GM12878 (cell line): ENCODE results near the gene ZNF777. TPM values are rescaled to one million over a fixed set of nuclear protein-coding genes. Genes with fewer than 3 reads are reported as not detected.

Source experiments
- ATAC-seq: fragments of 200-7000 bp; cut with Tn5 transposase; 3 replicates; pipeline ENCODE4 v1.9.1; 2020; ENCODE audit warnings: mild to moderate bottlenecking, moderate library complexity
- BruUV-seq: library from RNA; stranded (reverse); fragments of 400-500 nt; replicated peaks from 2 replicates; lab custom pipeline; 2021; lab: Mats Ljungman, UMichigan
- CTCF ChIA-PET: fragments of 300-600 bp; sonication (Branson Sonifier 250); formaldehyde crosslinking; extraction: SDS; loops from one replicate; lab custom pipeline; 2021; ENCODE audit warnings: inconsistent platforms; lab: Yijun Ruan, JAX
- POLR2A ChIA-PET: fragments of 350-600 bp; formaldehyde crosslinking; extraction: SDS; loops from one replicate; lab custom pipeline; 2021; ENCODE audit warnings: inconsistent platforms; lab: Charles Lee
- RAD21 ChIA-PET: fragments of 300-600 bp; sonication (Branson Sonifier 250); formaldehyde crosslinking; loops from one replicate; lab custom pipeline; 2023; ENCODE audit warnings: antibody characterized with exemption; ENCODE audit not compliant: unreplicated experiment; lab: Charles Lee
- SMC1A ChIA-PET: fragments of 300-600 bp; sonication (Branson Sonifier 250); formaldehyde crosslinking; loops from one replicate; lab custom pipeline; 2023; ENCODE audit not compliant: unreplicated experiment, uncharacterized antibody; lab: Charles Lee
- DNase-seq: peaks from one replicate; pipeline ENCODE4 v3.0.0-alpha.2; 2011; ENCODE audit warnings: low read depth, low spot score
- FAIRE-seq: peaks from 3 replicates; lab custom pipeline; 2011; peaks lifted over from hg19 to GRCh38; lab: Jason Lieb, UNC
- H2AFZ ChIP-seq: 2 replicates; pipeline ENCODE4 v1.6.0; 2011; ENCODE audit warnings: low read depth, low read length, control low read depth; ENCODE audit not compliant: control insufficient read depth
- H3K27ac ChIP-seq: 2 replicates; pipeline ENCODE4 v1.5.1; 2011; ENCODE audit warnings: control low read depth; ENCODE audit not compliant: control insufficient read depth, insufficient read depth
- H3K27me3 ChIP-seq, 2 experiments: replicated peaks in 1 of 2; 2 replicates each; pipeline versions ENCODE4 v1.6.0 to v1.6.1; 2011; ENCODE audit warnings: low read length in 1 of 2; ENCODE audit not compliant: control insufficient read depth in 2 of 2, insufficient read depth in 2 of 2
- H3K36me3 ChIP-seq, 2 experiments: 2 replicates each; pipeline ENCODE4 v1.5.1; 2011; ENCODE audit warnings: low read length in 1 of 2; ENCODE audit not compliant: control insufficient read depth in 2 of 2, insufficient read depth in 2 of 2
- H3K4me1 ChIP-seq: 2 replicates; pipeline ENCODE4 v1.6.1; 2011; ENCODE audit warnings: mild to moderate bottlenecking, low read length, moderate library complexity, mixed read lengths; ENCODE audit not compliant: control insufficient read depth, insufficient read depth
- H3K4me2 ChIP-seq: 2 replicates; pipeline ENCODE4 v1.6.0; 2011; ENCODE audit warnings: control low read depth; ENCODE audit not compliant: control insufficient read depth, insufficient read depth
- H3K4me3 ChIP-seq: fragments of 200-600 bp; sonication (generic); 2 replicates; pipeline ENCODE4 v1.5.1; 2016
- H3K79me2 ChIP-seq: 2 replicates; pipeline ENCODE4 v1.6.0; 2011; ENCODE audit warnings: low read length; ENCODE audit not compliant: control insufficient read depth, insufficient read depth
- H3K9ac ChIP-seq: 2 replicates; pipeline ENCODE4 v1.8.0; 2011; ENCODE audit warnings: low read length, control low read depth, mixed read lengths; ENCODE audit not compliant: control insufficient read depth, insufficient read depth
- H3K9me3 ChIP-seq: replicated peaks from 3 replicates; pipeline ENCODE4 v1.5.1; 2011; ENCODE audit warnings: mild to moderate bottlenecking, low read length; ENCODE audit not compliant: control insufficient read depth, insufficient read depth
- H4K20me1 ChIP-seq: 2 replicates; pipeline ENCODE4 v1.6.0; 2011; ENCODE audit not compliant: control insufficient read depth, insufficient read depth
- BCL11A ChIP-seq: IDR thresholded peaks from 2 replicates; pipeline ENCODE4 v1.6.1; 2011; ENCODE audit warnings: low read depth, low read length
- CHD1 ChIP-seq: IDR thresholded peaks from 2 replicates; pipeline ENCODE4 v1.6.1; 2012; ENCODE audit warnings: low read depth, low read length, improper control_type of control experiment
- FOXM1 ChIP-seq: IDR thresholded peaks from 2 replicates; pipeline ENCODE4 v1.6.1; 2012; ENCODE audit warnings: low read depth, mild to moderate bottlenecking, inconsistent platforms, low read length, moderate library complexity
- HDAC2 ChIP-seq: fragments of 200-600 bp; sonication (generic); IDR thresholded peaks from 2 replicates; pipeline ENCODE4 v1.6.1; 2017
- HDGF ChIP-seq: fragments of 450-650 bp; IDR thresholded peaks from 2 replicates; pipeline ENCODE4 v1.6.1; 2016; ENCODE audit warnings: antibody characterized with exemption
- MAX ChIP-seq: IDR thresholded peaks from 2 replicates; pipeline ENCODE4 v1.6.1; 2012; ENCODE audit warnings: low read depth, low read length, improper control_type of control experiment
- PBX3 ChIP-seq: IDR thresholded peaks from 2 replicates; pipeline ENCODE4 v1.6.1; 2011; ENCODE audit warnings: mild to moderate bottlenecking, low read depth, low read length, moderate library complexity; ENCODE audit not compliant: insufficient replicate concordance
- RELA ChIP-seq: fragments of 450-650 bp; IDR thresholded peaks from 2 replicates; pipeline ENCODE4 v1.8.0; 2014; ENCODE audit warnings: borderline replicate concordance; ENCODE audit not compliant: partially characterized antibody
- SPI1 ChIP-seq: IDR thresholded peaks from 2 replicates; pipeline ENCODE4 v1.6.1; 2011; ENCODE audit warnings: low read depth, mild to moderate bottlenecking, low read length, moderate library complexity, borderline replicate concordance; ENCODE audit not compliant: insufficient read depth
- SUPT20H ChIP-seq: IDR thresholded peaks from 2 replicates; pipeline ENCODE4 v1.6.1; 2011; ENCODE audit warnings: low read depth, mild to moderate bottlenecking, low read length, moderate library complexity, borderline replicate concordance; ENCODE audit not compliant: control insufficient read depth
- TCF12 ChIP-seq: IDR thresholded peaks from 2 replicates; pipeline ENCODE4 v1.6.1; 2011; ENCODE audit warnings: low read depth, mild to moderate bottlenecking, low read length
- WGBS: methylation state at CpG from one replicate; pipeline ENCODE4 v1.1.6; 2016; ENCODE audit warnings: low lambda C conversion rate; ENCODE audit not compliant: insufficient replicate concordance, insufficient coverage; ENCODE audit errors: missing lambda C conversion rate; 5-methylcytosine and 5-hydroxymethylcytosine counted together
- in situ Hi-C: fragments of 300-500 bp; cut with MboI; formaldehyde crosslinking; loops from 9 replicates; pipeline ENCODE4 v1.14.3; 2018; ENCODE audit warnings: mixed read lengths
- intact Hi-C: fragments of 100-400 bp; cut with micrococcal nuclease; formaldehyde crosslinking; loops from one replicate; pipeline ENCODE4 v1.14.2; 2022; ENCODE audit not compliant: unreplicated experiment
- polyA plus RNA-seq, 11 experiments: library from polyadenylated mRNA; depleted of rRNA in 4 of 11; unstranded in 6 of 11; stranded (reverse) in 5 of 11; fragments of >200 nt; fragmentation: Nextera tagmentation in 4 of 11; fragmentation: Illumina TruSeq in 1 of 11; extraction: Ambion mirVana in 4 of 11; extraction: Trizol in 1 of 11; gene quantifications; 1 replicate in 1 of 11; 2 replicates in 10 of 11; pipeline versions ENCODE4 v1.2.1 to v1.2.3, GENCODE V29; 2011 to 2016; ENCODE audit warnings: inconsistent platforms in 2 of 11, missing spikeins in 2 of 11, low read depth in 1 of 11
- total RNA-seq, 4 experiments: library from RNA; depleted of rRNA in 3 of 4; stranded (reverse); fragments of >200 nt in 3 of 4; fragmentation: Illumina TruSeq in 1 of 4; extraction: Trizol in 1 of 4; gene quantifications; 2 replicates each; pipeline versions ENCODE4 v1.2.1 to v1.2.3, GENCODE V29; 2013 to 2021

The ZNF777 gene
- total and polyA plus RNA-seq, 10 of the 15 experiments (the other 5 are each of a cell fraction or from before 2014, with no cell fraction given) = 0.03 to 16.0 (median 3.7) TPM

- in situ Hi-C loops (no loop called here), intact Hi-C loops (no loop called here)
- Histone ChIP-seq H3K9me3 (no peaks in the 10 kb centered on the region), H3K4me2 (no peak overlapping the region), H3K27me3 (no peaks in the 10 kb centered on the region), H3K4me1 (no peaks in the 10 kb centered on the region), H3K36me3 (peaks cover 10 to 12% of the 10 kb centered on the region in 2 experiments; a peak in 3 of 4 replicates), H3K27ac (no peak overlapping the region)
- ATAC-seq (no peak), FAIRE-seq (no peak)
- RAD21 ChIA-PET = interaction anchor here (0.8 to 1.4 kb wide), 2 partner anchors 145 to 169 kb away, joined by 3 read pairs; no protein-coding TSS in a partner anchor
- no TSS peak for BruUV-seq
- TF ChIP-seq SPI1 = peak; percentile 40; the same call in 1 of the 2 replicates
- TF ChIP-seq RELA = no peak
- TF ChIP-seq, all 136 proteins: peak for 1
- H3K79me2 ChIP-seq = no peaks in the 10 kb centered on the region
- no peak overlapping the region for H2AFZ ChIP-seq
- WGBS = 79% methylated on average over 4 of the region's 4 CpGs
- CTCF ChIA-PET = interaction anchor here (1.0 to 1.6 kb wide), 3 partner anchors 9 to 169 kb away, joined by 3 to 5 read pairs (median 4); no protein-coding TSS in a partner anchor
- SMC1A ChIA-PET = interaction anchor here (0.6 kb wide), 1 partner anchor 369 kb away, joined by 3 read pairs; no protein-coding TSS in a partner anchor
- POLR2A ChIA-PET = interaction anchor here (0.6 kb wide), 1 partner anchor 12 kb away, joined by 5 read pairs; no protein-coding TSS in a partner anchor
- H3K9ac ChIP-seq = no peak overlapping the region
- DNase-seq = no peak
- no peak overlapping the region for H3K4me3 ChIP-seq
- no peaks in the 10 kb centered on the region for H4K20me1 ChIP-seq
Observed at GRCh38 chr7:149430192-149430591, 30.7 kb downstream of the ZNF777 start.

GRCh38 chr7:149427893-149428292, 33.0 kb downstream of the ZNF777 start:
- no TSS peak for BruUV-seq
- no peak overlapping the region for H3K4me2 ChIP-seq
- SMC1A ChIA-PET = no interaction called here
- no peaks in the 10 kb centered on the region for H3K79me2 ChIP-seq
- no peaks in the 10 kb centered on the region for H3K27me3 ChIP-seq
- no peak for DNase-seq
- WGBS = 67% methylated on average over 2 of the region's 2 CpGs
- no peaks in the 10 kb centered on the region for H3K4me1 ChIP-seq
- TF ChIP-seq HDGF (no peak), MAX (no peak), FOXM1 (no peak), BCL11A (no peak), CHD1 (no peak), PBX3 (no peak), SUPT20H (no peak), HDAC2 (no peak), TCF12 (no peak)
- TF ChIP-seq, all 136 proteins: peak for 0
- CTCF ChIA-PET = interaction anchor here (1.1 to 1.6 kb wide), 2 partner anchors 9 to 13 kb away, joined by 3 read pairs; no protein-coding TSS in a partner anchor
- no peaks in the 10 kb centered on the region for H4K20me1 ChIP-seq
- H3K27ac ChIP-seq = no peak overlapping the region
- intact Hi-C loops = loop anchor here (10.0 kb wide), 1 partner anchor 283 kb away; the partner anchor contains the start of gene ZNF398
- no peaks in the 10 kb centered on the region for H3K9me3 ChIP-seq
- in situ Hi-C loops = no loop called here
- no peak overlapping the region for H3K4me3 ChIP-seq
- no peak overlapping the region for H2AFZ ChIP-seq
- POLR2A ChIA-PET = interaction anchor here (0.7 to 1.2 kb wide), 2 partner anchors 15 to 170 kb away, joined by 3 to 4 read pairs; no protein-coding TSS in a partner anchor
- no peak for ATAC-seq
- H3K36me3 ChIP-seq = peaks cover 6 to 12% of the 10 kb centered on the region in 2 experiments; a peak in 3 of 4 replicates
- RAD21 ChIA-PET = no interaction called here
- no peak for FAIRE-seq
- no peak overlapping the region for H3K9ac ChIP-seq
